HepG2 (cell line): ENCODE results near the gene C1orf35. TPM values are rescaled to one million over a fixed set of nuclear protein-coding genes. Genes with fewer than 3 reads are reported as not detected.

Experiments
- ATAC-seq: fragments of 200-7000 bp; cut with Tn5 transposase; 3 replicates; pipeline ENCODE4 v1.9.1; 2020; ENCODE audit warnings: mild to moderate bottlenecking, moderate library complexity
- BruUV-seq: library from RNA; stranded (reverse); fragments of 400-500 nt; replicated peaks from 2 replicates; lab custom pipeline; 2021; lab: Mats Ljungman, UMichigan
- CTCF ChIA-PET: fragments of 300-600 bp; formaldehyde crosslinking; extraction: SDS; loops from one replicate; lab custom pipeline; 2021; ENCODE audit warnings: low total read pairs, inconsistent platforms, low intra/inter-chr PET ratio; lab: Yijun Ruan, JAX
- POLR2A ChIA-PET: fragments of 350-600 bp; sonication (Branson Sonifier 250); formaldehyde crosslinking; loops from one replicate; lab custom pipeline; 2020; ENCODE audit warnings: antibody characterized with exemption, inconsistent platforms; lab: Yijun Ruan, JAX
- DNase-seq: peaks from one replicate; pipeline ENCODE4 v3.0.0-alpha.2; 2015; ENCODE audit warnings: low spot score
- FAIRE-seq: peaks from 3 replicates; lab custom pipeline; 2011; peaks lifted over from hg19 to GRCh38; lab: Jason Lieb, UNC
- H2AFZ ChIP-seq: one replicate; pipeline ENCODE4 v1.6.1; 2011; ENCODE audit warnings: low read length, inconsistent platforms
- H3K27ac ChIP-seq: fragments of 300-600 bp; 3 replicates; pipeline ENCODE4 v1.8.0; 2011; ENCODE audit warnings: mixed run types, mild to moderate bottlenecking, mixed read lengths, low read length, inconsistent platforms; ENCODE audit not compliant: insufficient read depth; ENCODE audit errors: extremely low read length
- H3K27me3 ChIP-seq, 2 experiments: fragments of 200-600 bp in 1 of 2; 2 replicates in 1 of 2; 3 replicates in 1 of 2; pipeline versions ENCODE4 v1.6.0 to v1.8.0; 2011; ENCODE audit warnings: low read length in 2 of 2, mild to moderate bottlenecking in 2 of 2, moderate library complexity in 2 of 2, inconsistent platforms in 1 of 2; ENCODE audit not compliant: insufficient read depth in 2 of 2, control insufficient read depth in 1 of 2
- H3K36me3 ChIP-seq, 2 experiments: fragments of 200-600 bp in 1 of 2; replicated peaks in 1 of 2; 2 replicates in 1 of 2; 3 replicates in 1 of 2; pipeline versions ENCODE4 v1.5.1 to v1.8.0; 2011; ENCODE audit warnings: low read length in 2 of 2, inconsistent platforms in 1 of 2; ENCODE audit not compliant: insufficient read depth in 2 of 2, control insufficient read depth in 1 of 2
- H3K4me1 ChIP-seq: 2 replicates; pipeline ENCODE4 v1.5.1; 2012; ENCODE audit warnings: low read length, inconsistent platforms; ENCODE audit not compliant: insufficient read depth
- H3K4me2 ChIP-seq: 2 replicates; pipeline ENCODE4 v1.6.0; 2011; ENCODE audit warnings: low read depth, low read length, inconsistent platforms
- H3K4me3 ChIP-seq, 3 experiments: fragments of 200-600 bp in 1 of 3; sonication (generic), shearing (Covaris generic) in 1 of 3; replicated peaks in 1 of 3; 2 replicates each; pipeline ENCODE4 v1.5.1; 2011 to 2016; ENCODE audit warnings: low read length in 3 of 3, inconsistent platforms in 2 of 3, low read depth in 2 of 3, mild to moderate bottlenecking in 2 of 3, control low read depth in 1 of 3, mixed read lengths in 1 of 3; ENCODE audit not compliant: insufficient read depth in 1 of 3
- H3K79me2 ChIP-seq: one replicate; pipeline ENCODE4 v1.6.1; 2011; ENCODE audit warnings: low read length, inconsistent platforms; ENCODE audit not compliant: insufficient read depth
- H3K9ac ChIP-seq: 2 replicates; pipeline ENCODE4 v1.6.0; 2011; ENCODE audit warnings: mild to moderate bottlenecking, low read depth, low read length, inconsistent platforms; ENCODE audit not compliant: insufficient read depth
- H3K9me3 ChIP-seq: 2 replicates; pipeline ENCODE4 v1.5.1; 2012; ENCODE audit warnings: mild to moderate bottlenecking, low read length
- H4K20me1 ChIP-seq: 2 replicates; pipeline ENCODE4 v1.6.0; 2011; ENCODE audit warnings: inconsistent platforms, mild to moderate bottlenecking, low read length, moderate library complexity; ENCODE audit not compliant: insufficient read depth
- ARID4A ChIP-seq: sonication (generic); formaldehyde crosslinking; IDR thresholded peaks from 2 replicates; pipeline ENCODE4 v1.5.0; 2020; ENCODE audit warnings: mild to moderate bottlenecking, missing genetic modification reagents, borderline replicate concordance
- BHLHE40 ChIP-seq: IDR thresholded peaks from 2 replicates; pipeline ENCODE4 v1.6.1; 2011; ENCODE audit warnings: low read length, improper control_type of control experiment
- CHCHD3 ChIP-seq: sonication (generic); formaldehyde crosslinking; IDR thresholded peaks from 2 replicates; pipeline ENCODE4 v1.8.0; 2022; ENCODE audit warnings: mild to moderate bottlenecking, missing genetic modification reagents, moderate library complexity
- CREM ChIP-seq, 2 experiments: sonication (generic) in 1 of 2; formaldehyde crosslinking in 1 of 2; IDR thresholded peaks; 2 replicates each; pipeline versions ENCODE4 v1.4.0 to v1.6.1; 2016 to 2020; ENCODE audit warnings: antibody characterized with exemption in 1 of 2, mild to moderate bottlenecking in 1 of 2, missing genetic modification reagents in 1 of 2
- SALL2 ChIP-seq: sonication (generic); formaldehyde crosslinking; IDR thresholded peaks from 2 replicates; pipeline ENCODE4 v1.8.1; 2023; ENCODE audit warnings: mild to moderate bottlenecking, missing genetic modification reagents, inconsistent platforms
- SNAI1 ChIP-seq: sonication (generic); formaldehyde crosslinking; IDR thresholded peaks from 2 replicates; pipeline ENCODE4 v1.5.0; 2020; ENCODE audit warnings: mild to moderate bottlenecking, missing genetic modification reagents, borderline replicate concordance
- TBP ChIP-seq: sonication (generic); formaldehyde crosslinking; IDR thresholded peaks from 2 replicates; pipeline ENCODE4 v1.5.0; 2020; ENCODE audit warnings: missing genetic modification reagents
- TOPORS ChIP-seq: sonication (generic); formaldehyde crosslinking; IDR thresholded peaks from 2 replicates; pipeline ENCODE4 v1.8.0; 2023; ENCODE audit warnings: mild to moderate bottlenecking, missing genetic modification reagents
- WIZ ChIP-seq: sonication (generic); formaldehyde crosslinking; IDR thresholded peaks from 2 replicates; pipeline ENCODE4 v1.5.1; 2020; ENCODE audit warnings: mild to moderate bottlenecking, missing genetic modification reagents
- ZBTB8A ChIP-seq: sonication (generic); formaldehyde crosslinking; IDR thresholded peaks from 2 replicates; pipeline ENCODE4 v1.4.0; 2020; ENCODE audit warnings: mild to moderate bottlenecking, low read depth, missing genetic modification reagents, borderline replicate concordance
- ZFP41 ChIP-seq: sonication (generic); formaldehyde crosslinking; IDR thresholded peaks from 2 replicates; pipeline ENCODE4 v1.4.0; 2020; ENCODE audit warnings: mild to moderate bottlenecking, missing genetic modification reagents, borderline replicate concordance
- ZNF180 ChIP-seq: sonication (generic); formaldehyde crosslinking; IDR thresholded peaks from 2 replicates; pipeline ENCODE4 v1.4.0; 2020; ENCODE audit warnings: low read depth, missing genetic modification reagents, borderline replicate concordance
- ZNF230 ChIP-seq: sonication (generic); formaldehyde crosslinking; IDR thresholded peaks from 2 replicates; pipeline ENCODE4 v1.4.0; 2020; ENCODE audit warnings: mild to moderate bottlenecking, missing genetic modification reagents
- ZNF235 ChIP-seq: sonication (generic); formaldehyde crosslinking; IDR thresholded peaks from 2 replicates; pipeline ENCODE4 v1.8.1; 2023; ENCODE audit warnings: mild to moderate bottlenecking, missing genetic modification reagents, borderline replicate concordance
- ZNF501 ChIP-seq: sonication (generic); formaldehyde crosslinking; IDR thresholded peaks from 2 replicates; pipeline ENCODE4 v1.5.1; 2020; ENCODE audit warnings: mild to moderate bottlenecking, moderate library complexity, missing genetic modification reagents
- ZNF607 ChIP-seq: sonication (generic); formaldehyde crosslinking; IDR thresholded peaks from 2 replicates; pipeline ENCODE4 v1.5.1; 2020; ENCODE audit warnings: missing genetic modification reagents, mild to moderate bottlenecking, borderline replicate concordance
- ZNF678 ChIP-seq: sonication (generic); formaldehyde crosslinking; IDR thresholded peaks from 2 replicates; pipeline ENCODE4 v1.4.0; 2020; ENCODE audit warnings: mild to moderate bottlenecking, missing genetic modification reagents
- WGBS: methylation state at CpG from one replicate; pipeline ENCODE4 v1.1.6; 2017; ENCODE audit warnings: low lambda C conversion rate; 5-methylcytosine and 5-hydroxymethylcytosine counted together
- in situ Hi-C: cut with HindIII; loops from 2 replicates; pipeline ENCODE4 v1.10.0; 2017; ENCODE audit warnings: low pct_unique_long_range_greater_than_20kb; ENCODE audit not compliant: extremely low pct_ligation_motif_present
- intact Hi-C: fragments of 100-400 bp; cut with micrococcal nuclease; formaldehyde crosslinking; loops from one replicate; pipeline ENCODE4 v1.10.0; 2022; ENCODE audit not compliant: unreplicated experiment
- polyA plus RNA-seq, 8 experiments: library from polyadenylated mRNA; depleted of rRNA in 3 of 8; stranded (reverse) in 7 of 8; unstranded in 1 of 8; fragments of >200 nt; fragmentation: Illumina TruSeq in 4 of 8; extraction: Trizol in 4 of 8; gene quantifications; 2 replicates each; pipeline versions ENCODE4 v1.2.1 to v1.2.3, GENCODE V29; 2011 to 2016; ENCODE audit warnings: low read depth in 4 of 8, missing spikeins in 1 of 8, mixed read lengths in 1 of 8; ENCODE audit not compliant: insufficient read depth in 1 of 8
- total RNA-seq, 5 experiments: library from RNA; depleted of rRNA; stranded (reverse); fragments of >200 nt; fragmentation: Illumina TruSeq; extraction: Trizol; gene quantifications; 2 replicates each; pipeline ENCODE4 v1.2.3, GENCODE V29; 2016; ENCODE audit warnings: low read depth in 1 of 5
- TF ChIP-seq, protein P1 (sequence below): sonication (generic); formaldehyde crosslinking; IDR thresholded peaks from 2 replicates; pipeline ENCODE4 v1.4.0; 2020; ENCODE audit warnings: missing genetic modification reagents

Gene C1orf35
- total and polyA plus RNA-seq, 2 of the 13 experiments (the other 11 are each of a cell fraction or from before 2014, with no cell fraction given), result 8.1 to 19.3 TPM

- WGBS, result no CpG with 5 or more reads among the region's 7 CpGs
- H3K9ac ChIP-seq, result peak overlapping the region; percentile 77
- peak overlapping the region; percentile 96 for H3K4me2 ChIP-seq
- ATAC-seq (no peak), DNase-seq (no peak), FAIRE-seq (no peak)
- intact Hi-C loops (no loop called here), in situ Hi-C loops (no loop called here)
- ChIA-PET CTCF (no interaction called here), POLR2A (interaction anchor here (1.0 to 7.9 kb wide), 7 partner anchors 10 to 40 kb away, joined by 3 to 72 read pairs (median 5); partner anchors contain the start of genes GUK1 and IBA57)
- peaks cover 2 to 17% of the 10 kb centered on the region in 2 experiments; a peak in 4 of 5 replicates for H3K36me3 ChIP-seq
- H3K9me3 ChIP-seq, result no peaks in the 10 kb centered on the region
- no peaks in the 10 kb centered on the region for H3K27me3 ChIP-seq
- 0 out of 2 replicates have a peak, but pooled peaks cover 6% of the 10 kb centered on the region for H4K20me1 ChIP-seq
- H2AFZ ChIP-seq, result no peak overlapping the region
- peaks cover 34% of the 10 kb centered on the region for H3K4me1 ChIP-seq
- H3K79me2 ChIP-seq, result peaks cover 17% of the 10 kb centered on the region
- BruUV-seq, result no TSS peak
- H3K4me3 ChIP-seq, result peak overlapping the region; percentile 54 to 78 (median 63); a peak in 5 of 6 replicates
- peak overlapping the region; percentile 73 for H3K27ac ChIP-seq
- TF ChIP-seq ZNF180 (CRISPR knock-in tag), result no peak
- 0 out of 2 replicates have a peak, but pooled peaks have one; percentile 20 for TF ChIP-seq CREM (IDR thresholded peaks at IDR 0.05)
- TF ChIP-seq CREM (CRISPR knock-in tag; IDR thresholded peaks at IDR 0.05), result no peak
- no peak for TF ChIP-seq ZFP41 (CRISPR knock-in tag)
- TF ChIP-seq ZNF230 (CRISPR knock-in tag), result no peak
- no peak for TF ChIP-seq TOPORS
- TF ChIP-seq ZBTB8A (CRISPR knock-in tag), result no peak
- TF ChIP-seq CHCHD3, result 0 out of 2 replicates have a peak, but pooled peaks have one; percentile 29
- no peak for TF ChIP-seq TBP
- TF ChIP-seq, protein P1, sequence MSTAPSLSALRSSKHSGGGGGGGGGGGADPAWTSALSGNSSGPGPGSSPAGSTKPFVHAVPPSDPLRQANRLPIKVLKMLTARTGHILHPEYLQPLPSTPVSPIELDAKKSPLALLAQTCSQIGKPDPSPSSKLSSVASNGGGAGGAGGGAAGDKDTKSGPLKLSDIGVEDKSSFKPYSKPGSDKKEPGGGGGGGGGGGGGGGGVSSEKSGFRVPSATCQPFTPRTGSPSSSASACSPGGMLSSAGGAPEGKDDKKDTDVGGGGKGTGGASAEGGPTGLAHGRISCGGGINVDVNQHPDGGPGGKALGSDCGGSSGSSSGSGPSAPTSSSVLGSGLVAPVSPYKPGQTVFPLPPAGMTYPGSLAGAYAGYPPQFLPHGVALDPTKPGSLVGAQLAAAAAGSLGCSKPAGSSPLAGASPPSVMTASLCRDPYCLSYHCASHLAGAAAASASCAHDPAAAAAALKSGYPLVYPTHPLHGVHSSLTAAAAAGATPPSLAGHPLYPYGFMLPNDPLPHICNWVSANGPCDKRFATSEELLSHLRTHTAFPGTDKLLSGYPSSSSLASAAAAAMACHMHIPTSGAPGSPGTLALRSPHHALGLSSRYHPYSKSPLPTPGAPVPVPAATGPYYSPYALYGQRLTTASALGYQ, result no peak
- TF ChIP-seq ARID4A (CRISPR knock-in tag), result peak; percentile 34; the same call in 1 of the 2 replicates
- TF ChIP-seq ZNF678, result no peak
- 0 out of 2 replicates have a peak, but pooled peaks have one; percentile 37 for TF ChIP-seq ZNF235 (CRISPR knock-in tag)
- TF ChIP-seq SALL2 (CRISPR knock-in tag), result no peak
- no peak; the same call in 1 of the 2 replicates for TF ChIP-seq ZNF607 (CRISPR knock-in tag)
- 0 out of 2 replicates have a peak, but pooled peaks have one; percentile 80 for TF ChIP-seq WIZ (CRISPR knock-in tag)
- peak; percentile 90 for TF ChIP-seq SNAI1 (CRISPR knock-in tag)
- no peak for TF ChIP-seq BHLHE40
- TF ChIP-seq ZNF501 (CRISPR knock-in tag), result peak; percentile 66; the same call in 1 of the 2 replicates
Measured at GRCh38 chr1:228150120-228150460, 47.0 kb upstream of the C1orf35 start.
